ENCODE data around the gene PLPPR5. TPM values are rescaled to one million over a fixed set of nuclear protein-coding genes. Genes with fewer than 3 reads are reported as not detected.

Gene PLPPR5
- total and polyA plus RNA-seq, 10 donors: not detected

DNA sequence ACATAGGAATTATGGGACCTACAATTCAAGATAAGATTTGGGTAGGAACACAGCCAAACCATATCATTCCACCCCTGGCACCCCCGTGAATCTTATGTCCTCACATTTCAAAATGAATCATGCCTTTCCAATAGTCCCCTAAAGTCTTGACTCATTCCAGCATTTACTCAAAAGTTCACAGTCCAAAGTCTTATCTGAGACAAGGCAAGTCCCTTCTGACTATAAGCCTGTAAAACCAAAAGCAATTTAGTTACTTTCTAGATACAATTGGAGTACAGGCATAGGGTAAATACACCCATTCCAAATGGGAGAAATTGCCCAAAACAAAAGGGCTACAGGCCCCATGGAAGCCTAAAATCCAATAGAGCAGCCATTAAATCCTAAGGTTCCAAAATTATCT is 138.9 kb downstream of the PLPPR5 start:
- TF ChIP-seq, protein P1, sequence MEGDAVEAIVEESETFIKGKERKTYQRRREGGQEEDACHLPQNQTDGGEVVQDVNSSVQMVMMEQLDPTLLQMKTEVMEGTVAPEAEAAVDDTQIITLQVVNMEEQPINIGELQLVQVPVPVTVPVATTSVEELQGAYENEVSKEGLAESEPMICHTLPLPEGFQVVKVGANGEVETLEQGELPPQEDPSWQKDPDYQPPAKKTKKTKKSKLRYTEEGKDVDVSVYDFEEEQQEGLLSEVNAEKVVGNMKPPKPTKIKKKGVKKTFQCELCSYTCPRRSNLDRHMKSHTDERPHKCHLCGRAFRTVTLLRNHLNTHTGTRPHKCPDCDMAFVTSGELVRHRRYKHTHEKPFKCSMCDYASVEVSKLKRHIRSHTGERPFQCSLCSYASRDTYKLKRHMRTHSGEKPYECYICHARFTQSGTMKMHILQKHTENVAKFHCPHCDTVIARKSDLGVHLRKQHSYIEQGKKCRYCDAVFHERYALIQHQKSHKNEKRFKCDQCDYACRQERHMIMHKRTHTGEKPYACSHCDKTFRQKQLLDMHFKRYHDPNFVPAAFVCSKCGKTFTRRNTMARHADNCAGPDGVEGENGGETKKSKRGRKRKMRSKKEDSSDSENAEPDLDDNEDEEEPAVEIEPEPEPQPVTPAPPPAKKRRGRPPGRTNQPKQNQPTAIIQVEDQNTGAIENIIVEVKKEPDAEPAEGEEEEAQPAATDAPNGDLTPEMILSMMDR (IDR thresholded peaks at IDR 0.05 in 8 of 11, conservative IDR thresholded peaks at IDR 0.05 in 3 of 11): no peak
- TF ChIP-seq POLR2AphosphoS5 (IDR thresholded peaks at IDR 0.05): no peak
- no peak for TF ChIP-seq POLR2A (IDR thresholded peaks at IDR 0.05)
- Histone ChIP-seq H3K9me3 (peaks cover 0 to 26% (median 13%) of the 10 kb centered on the region in 8 donors), H3K36me3 (no peaks in the 10 kb centered on the region), H3K4me3 (no peak overlapping the region), H3K27me3 (replicated peaks in 1 of 7) (no peaks in the 10 kb centered on the region), H3K27ac (no peak overlapping the region), H3K4me1 (peaks cover 0 to 6% (median 0%) of the 10 kb centered on the region in 6 donors)
- 73 to 93% (median 86%) methylated on average over 1 of the region's 1 CpG for WGBS, 5 donors
- no peak for DNase-seq
- intact Hi-C loops (cut with DNase I; ENCODE audit: low total_unique reads): no loop called here

DNA sequence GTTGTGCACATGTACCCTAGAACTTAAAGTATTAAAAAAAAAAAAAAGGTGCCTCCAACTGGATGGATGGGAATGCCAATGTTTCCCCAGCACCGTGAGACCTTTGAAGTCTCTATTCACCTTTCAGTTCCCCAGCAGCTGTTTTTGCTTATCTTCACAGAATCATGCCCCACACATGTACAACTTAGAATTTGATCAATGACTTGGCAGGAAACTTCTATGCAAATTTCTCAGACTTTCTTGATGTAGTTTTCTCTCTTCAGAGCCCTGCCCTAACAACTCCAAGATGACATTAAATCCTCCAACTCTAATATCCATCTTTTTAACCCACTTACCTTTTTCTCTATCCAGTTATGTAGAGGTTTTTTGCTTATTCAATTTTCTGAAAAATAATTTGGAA is 144.3 kb downstream of the PLPPR5 start:
- no peak overlapping the region for H3K27ac ChIP-seq
- H3K4me1 ChIP-seq: no peaks in the 10 kb centered on the region
- H3K9me3 ChIP-seq: peaks cover 0 to under 1% (median 0%) of the 10 kb centered on the region in 8 donors
- no peak for DNase-seq
- no peaks in the 10 kb centered on the region for H3K36me3 ChIP-seq
- 33 to 78% (median 58%) methylated on average over 1 of the region's 1 CpG for WGBS, 5 donors
- TF ChIP-seq POLR2A (IDR thresholded peaks at IDR 0.05) (no peak), POLR2AphosphoS5 (IDR thresholded peaks at IDR 0.05) (no peak)
- TF ChIP-seq, protein P1 (IDR thresholded peaks at IDR 0.05 in 8 of 11, conservative IDR thresholded peaks at IDR 0.05 in 3 of 11): no peak
- no peaks in the 10 kb centered on the region for H3K27me3 ChIP-seq (replicated peaks in 1 of 7)
- intact Hi-C loops (cut with DNase I; ENCODE audit: low total_unique reads): no loop called here
- H3K4me3 ChIP-seq: no peak overlapping the region

DNA sequence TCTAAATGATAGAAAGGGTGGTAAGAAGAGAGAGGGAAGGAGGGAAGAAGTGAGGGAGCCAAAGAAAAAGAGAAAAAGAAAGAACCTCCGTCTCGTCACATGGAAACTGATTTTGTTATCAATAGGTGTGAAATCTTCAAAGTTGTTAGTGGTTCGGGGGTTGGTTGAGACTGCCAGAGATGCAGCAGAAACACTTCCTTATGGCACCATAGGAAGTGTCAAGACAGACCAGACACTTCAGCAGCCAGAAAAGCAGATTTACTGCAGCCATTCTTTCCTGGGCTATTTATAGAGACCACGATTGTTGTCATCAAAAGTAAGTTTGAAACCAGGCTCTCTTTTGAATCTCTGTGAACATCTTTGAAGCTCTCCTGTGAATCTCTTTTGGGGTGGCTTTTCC is 150.5 kb downstream of the PLPPR5 start:
- DNase-seq: no peak
- H3K4me1 ChIP-seq: no peaks in the 10 kb centered on the region

DNA sequence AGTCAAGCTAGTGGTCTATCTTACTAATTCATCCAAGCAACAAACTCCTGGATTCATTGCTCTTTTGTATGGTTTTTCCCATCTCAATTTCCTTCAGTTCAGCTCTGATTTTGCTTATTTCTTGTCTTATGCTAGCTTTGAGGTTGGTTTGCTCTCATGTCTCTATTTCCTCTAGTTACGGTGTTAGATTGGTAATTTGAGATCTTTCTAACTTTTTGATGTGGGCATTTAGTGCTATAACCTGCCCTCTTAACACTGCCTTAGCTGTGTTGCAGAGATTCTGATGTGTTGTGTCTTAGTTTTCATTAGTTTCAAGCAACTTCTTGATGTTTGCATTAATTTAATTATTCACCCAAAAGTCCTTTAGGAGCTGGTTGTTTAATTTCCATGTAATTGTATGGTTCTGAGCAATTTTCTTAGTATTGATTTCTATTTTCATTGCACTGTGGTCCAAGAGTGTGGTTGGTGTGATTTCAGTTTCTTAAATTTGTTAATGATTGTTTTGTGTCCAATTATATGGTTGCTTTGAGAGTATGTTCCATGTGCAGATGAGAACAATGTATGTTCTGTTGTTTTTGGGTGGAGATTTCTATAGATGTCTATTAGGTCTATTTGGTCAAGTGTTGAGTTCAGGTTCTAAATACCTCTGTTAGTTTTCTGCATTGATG is 154.6 kb downstream of the PLPPR5 start:
- Histone ChIP-seq H3K9me3 (peaks cover 0 to 4% (median 0%) of the 10 kb centered on the region in 8 donors), H3K4me3 (no peak overlapping the region), H3K36me3 (no peaks in the 10 kb centered on the region), H3K27me3 (replicated peaks in 1 of 7) (no peaks in the 10 kb centered on the region), H3K4me1 (no peaks in the 10 kb centered on the region), H3K27ac (no peak overlapping the region)
- TF ChIP-seq POLR2AphosphoS5 (IDR thresholded peaks at IDR 0.05): no peak
- TF ChIP-seq, protein P1 (IDR thresholded peaks at IDR 0.05 in 8 of 11, conservative IDR thresholded peaks at IDR 0.05 in 3 of 11): no peak
- no peak for TF ChIP-seq POLR2A (IDR thresholded peaks at IDR 0.05)
- intact Hi-C loops (cut with DNase I; ENCODE audit: low total_unique reads): no loop called here
- WGBS, 5 donors: 44 to 75% (median 71%) methylated on average over 1 of the region's 1 CpG
- DNase-seq: no peak

More for the DNA sequence above, 150.5 kb downstream of the PLPPR5 start:
- Histone ChIP-seq H3K4me3 (no peak overlapping the region), H3K27me3 (replicated peaks in 1 of 7) (no peaks in the 10 kb centered on the region), H3K36me3 (no peaks in the 10 kb centered on the region), H3K9me3 (no peaks in the 10 kb centered on the region), H3K27ac (no peak overlapping the region)
- intact Hi-C loops (cut with DNase I; ENCODE audit: low total_unique reads): no loop called here
- TF ChIP-seq, protein P1 (IDR thresholded peaks at IDR 0.05 in 8 of 11, conservative IDR thresholded peaks at IDR 0.05 in 3 of 11): no peak
- TF ChIP-seq POLR2AphosphoS5 (IDR thresholded peaks at IDR 0.05): no peak
- TF ChIP-seq POLR2A (IDR thresholded peaks at IDR 0.05): no peak
- 31 to 39% (median 36%) methylated on average over 4 of the region's 4 CpGs for WGBS, 5 donors
